ENCODE measurements around the gene CARD10. TPM values are rescaled to one million over a fixed set of nuclear protein-coding genes. Genes with fewer than 3 reads are reported as not detected.

Gene CARD10
- total RNA-seq, 1 donor from 2014 or later: 1.5 TPM

DNA sequence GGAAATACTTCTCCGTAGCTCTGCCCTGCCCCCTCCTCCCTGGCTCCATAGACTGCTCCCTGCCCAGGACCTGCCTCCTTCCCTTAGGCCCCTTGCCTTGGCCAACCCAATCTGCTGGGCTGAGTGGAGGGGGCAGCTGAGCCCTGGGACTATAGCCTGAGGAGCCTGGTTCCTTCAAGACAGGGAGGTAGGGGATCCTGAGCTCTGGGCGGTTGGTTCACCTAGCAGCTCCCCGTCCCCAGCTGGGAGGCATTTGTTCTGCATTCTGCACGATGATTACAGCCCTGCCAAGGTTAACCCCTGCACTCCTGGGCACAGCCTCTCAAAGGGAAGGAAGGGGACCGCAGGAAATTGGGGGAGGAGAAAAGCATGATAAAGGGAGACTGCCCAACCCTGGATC, 37.5 kb upstream of the CARD10 start:
- H4K20me1 ChIP-seq (ENCODE audit: low read depth): no peaks in the 10 kb centered on the region
- no peak for TF ChIP-seq EZH2 (IDR thresholded peaks at IDR 0.05)
- TF ChIP-seq, protein P1, sequence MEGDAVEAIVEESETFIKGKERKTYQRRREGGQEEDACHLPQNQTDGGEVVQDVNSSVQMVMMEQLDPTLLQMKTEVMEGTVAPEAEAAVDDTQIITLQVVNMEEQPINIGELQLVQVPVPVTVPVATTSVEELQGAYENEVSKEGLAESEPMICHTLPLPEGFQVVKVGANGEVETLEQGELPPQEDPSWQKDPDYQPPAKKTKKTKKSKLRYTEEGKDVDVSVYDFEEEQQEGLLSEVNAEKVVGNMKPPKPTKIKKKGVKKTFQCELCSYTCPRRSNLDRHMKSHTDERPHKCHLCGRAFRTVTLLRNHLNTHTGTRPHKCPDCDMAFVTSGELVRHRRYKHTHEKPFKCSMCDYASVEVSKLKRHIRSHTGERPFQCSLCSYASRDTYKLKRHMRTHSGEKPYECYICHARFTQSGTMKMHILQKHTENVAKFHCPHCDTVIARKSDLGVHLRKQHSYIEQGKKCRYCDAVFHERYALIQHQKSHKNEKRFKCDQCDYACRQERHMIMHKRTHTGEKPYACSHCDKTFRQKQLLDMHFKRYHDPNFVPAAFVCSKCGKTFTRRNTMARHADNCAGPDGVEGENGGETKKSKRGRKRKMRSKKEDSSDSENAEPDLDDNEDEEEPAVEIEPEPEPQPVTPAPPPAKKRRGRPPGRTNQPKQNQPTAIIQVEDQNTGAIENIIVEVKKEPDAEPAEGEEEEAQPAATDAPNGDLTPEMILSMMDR (IDR thresholded peaks at IDR 0.05): no peak
- TF ChIP-seq EZH2phosphoT487 (IDR thresholded peaks at IDR 0.05): no peak
- no peak overlapping the region for H3K4me3 ChIP-seq
- H3K36me3 Mint-ChIP-seq: no peaks in the 10 kb centered on the region
- peak overlapping the region; percentile 66 for H3K4me2 ChIP-seq
- H3K4me3 Mint-ChIP-seq: peak overlapping the region; percentile 35
- no peaks in the 10 kb centered on the region for H3K36me3 ChIP-seq
- H3K4me1 ChIP-seq: peaks cover 44% of the 10 kb centered on the region
- no peaks in the 10 kb centered on the region for H3K9me3 ChIP-seq (ENCODE audit: low read depth)
- no peaks in the 10 kb centered on the region for H3K79me2 ChIP-seq (ENCODE audit: low read depth)
- DNase-seq (ENCODE audit: low spot score): peak; percentile 54
- H3K27me3 Mint-ChIP-seq (ENCODE audit: insufficient read depth, low read depth): peaks cover 5% of the 10 kb centered on the region
- no peak overlapping the region for H2AFZ ChIP-seq (replicated peaks)
- no peak overlapping the region for H3K27ac ChIP-seq
- H3K4me1 Mint-ChIP-seq: peaks cover 39% of the 10 kb centered on the region
- H3F3A ChIP-seq (ENCODE audit: low read depth): peaks cover 40% of the 10 kb centered on the region
- H3K9me3 Mint-ChIP-seq: no peaks in the 10 kb centered on the region
- no peak overlapping the region for H3K9ac ChIP-seq
- peaks cover 30% of the 10 kb centered on the region for H3K27me3 ChIP-seq
- H3K27ac Mint-ChIP-seq: no peak overlapping the region

DNA sequence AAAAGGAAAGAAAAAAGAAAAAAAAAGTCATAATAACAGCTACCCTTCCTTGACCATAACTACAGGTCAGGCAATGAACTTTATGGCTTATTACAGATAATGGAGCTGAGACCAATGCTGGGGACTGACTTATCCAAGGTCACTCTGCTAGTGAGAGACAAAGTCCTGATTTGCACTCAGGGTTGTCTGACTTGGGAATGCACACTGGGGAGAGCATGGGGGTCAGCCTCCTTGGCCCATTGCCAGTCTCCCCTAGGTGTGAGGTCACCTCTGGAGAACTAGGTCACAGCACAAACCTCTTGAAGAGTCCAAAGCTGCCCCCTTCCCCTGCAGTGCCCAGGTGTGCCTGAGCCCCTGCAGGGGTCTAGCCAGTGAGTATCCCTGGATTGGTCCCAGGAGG, 35.8 kb upstream of the CARD10 start:
- H3K36me3 Mint-ChIP-seq: no peaks in the 10 kb centered on the region
- peaks cover 5% of the 10 kb centered on the region for H3K27me3 Mint-ChIP-seq (ENCODE audit: insufficient read depth, low read depth)
- no peaks in the 10 kb centered on the region for H3K9me3 Mint-ChIP-seq
- H3K4me3 Mint-ChIP-seq: no peak overlapping the region
- Histone ChIP-seq H3K4me1 (peaks cover 42% of the 10 kb centered on the region), H3K79me2 (ENCODE audit: low read depth) (no peaks in the 10 kb centered on the region), H3F3A (ENCODE audit: low read depth) (peaks cover 46% of the 10 kb centered on the region), H2AFZ (replicated peaks) (no peak overlapping the region), H3K9me3 (ENCODE audit: low read depth) (no peaks in the 10 kb centered on the region), H3K27ac (no peak overlapping the region), H4K20me1 (ENCODE audit: low read depth) (no peaks in the 10 kb centered on the region), H3K4me3 (no peak overlapping the region), H3K36me3 (no peaks in the 10 kb centered on the region), H3K4me2 (no peak overlapping the region), H3K9ac (no peak overlapping the region), H3K27me3 (peaks cover 13% of the 10 kb centered on the region)
- DNase-seq (ENCODE audit: low spot score): no peak
- H3K27ac Mint-ChIP-seq: no peak overlapping the region
- peaks cover 49% of the 10 kb centered on the region for H3K4me1 Mint-ChIP-seq
- TF ChIP-seq EZH2phosphoT487 (IDR thresholded peaks at IDR 0.05) (no peak), EZH2 (IDR thresholded peaks at IDR 0.05) (no peak)
- TF ChIP-seq, protein P1 (IDR thresholded peaks at IDR 0.05): no peak

DNA sequence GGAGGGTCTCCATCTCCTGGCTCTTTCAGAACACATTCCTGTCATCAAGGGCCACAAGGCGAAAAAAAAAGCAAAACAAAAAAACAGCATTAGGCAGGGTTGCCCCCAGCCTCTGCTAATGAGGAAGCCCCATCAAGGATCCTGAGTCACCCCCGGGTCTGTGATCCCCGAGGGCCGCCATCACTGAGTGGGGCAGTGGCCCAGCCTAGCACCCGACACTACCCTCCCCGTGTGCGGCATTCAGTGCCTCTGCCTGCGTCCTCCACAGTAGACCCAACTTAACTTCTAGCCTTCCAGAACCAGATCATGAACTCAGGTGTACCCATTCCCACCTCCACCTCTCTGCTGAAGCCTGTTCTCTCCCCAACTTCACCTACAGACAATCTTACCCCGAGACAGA, 34.5 kb upstream of the CARD10 start:
- Histone ChIP-seq H3F3A (ENCODE audit: low read depth) (peaks cover 44% of the 10 kb centered on the region), H3K4me1 (peaks cover 44% of the 10 kb centered on the region), H3K4me2 (no peak overlapping the region), H3K9me3 (ENCODE audit: low read depth) (no peaks in the 10 kb centered on the region), H3K4me3 (no peak overlapping the region), H2AFZ (replicated peaks) (no peak overlapping the region), H3K36me3 (no peaks in the 10 kb centered on the region), H4K20me1 (ENCODE audit: low read depth) (no peaks in the 10 kb centered on the region), H3K9ac (no peak overlapping the region), H3K27me3 (peaks cover under 1% of the 10 kb centered on the region), H3K79me2 (ENCODE audit: low read depth) (no peaks in the 10 kb centered on the region), H3K27ac (no peak overlapping the region)
- no peaks in the 10 kb centered on the region for H3K9me3 Mint-ChIP-seq
- peak overlapping the region; percentile 10 for H3K4me3 Mint-ChIP-seq
- no peak for DNase-seq (ENCODE audit: low spot score)
- H3K27me3 Mint-ChIP-seq (ENCODE audit: insufficient read depth, low read depth): peaks cover 2% of the 10 kb centered on the region
- H3K4me1 Mint-ChIP-seq: peaks cover 52% of the 10 kb centered on the region
- H3K27ac Mint-ChIP-seq: peak overlapping the region; percentile 46
- TF ChIP-seq EZH2 (IDR thresholded peaks at IDR 0.05): no peak
- TF ChIP-seq, protein P1 (IDR thresholded peaks at IDR 0.05): no peak
- H3K36me3 Mint-ChIP-seq: no peaks in the 10 kb centered on the region

Data from neural progenitor cell (in vitro differentiated cells).